ENCODE results near the gene IRF6. TPM values are rescaled to one million over a fixed set of nuclear protein-coding genes. Genes with fewer than 3 reads are reported as not detected.

IRF6 gene
- total and polyA plus RNA-seq, 2 donors (not counting 1 experiment from before 2014, with no cell fraction given) = 0.18 to 1.1 TPM

GRCh38 chr1:209800984-209801834 is 4.7 kb downstream of the IRF6 start:
- no peak overlapping the region for H3K4me3 ChIP-seq (ENCODE audit: control extremely low read depth in 1 of 5, extremely low read depth in 1 of 5, insufficient read depth in 1 of 5, low read depth in 2 of 5, low read length in 4 of 5)
- Mint-ChIP-seq H3K9me3 (ENCODE audit: insufficient read depth) (no peaks in the 10 kb centered on the region), H3K4me3 (no peak overlapping the region), H3K4me1 (peaks cover 8% of the 10 kb centered on the region), H3K27ac (no peak overlapping the region), H3K27me3 (peaks cover 14% of the 10 kb centered on the region)
- no peak overlapping the region for H3K27ac ChIP-seq (ENCODE audit: low read length in 2 of 2)
- H4K20me1 ChIP-seq (ENCODE audit: control insufficient read depth, insufficient read depth, low read length, poor library complexity, severe bottlenecking) = no peaks in the 10 kb centered on the region
- WGBS (ENCODE audit: insufficient coverage) = 94% methylated on average over 2 of the region's 5 CpGs
- no peak overlapping the region for H3K4me2 ChIP-seq (replicated peaks; ENCODE audit: low read depth, low read length, poor library complexity, severe bottlenecking)
- H3K36me3 ChIP-seq (replicated peaks in 1 of 2; ENCODE audit: control extremely low read depth in 1 of 2, control insufficient read depth in 1 of 2, extremely low read depth in 1 of 2, insufficient read depth in 2 of 2, low read length in 1 of 2) = no peaks in the 10 kb centered on the region
- H2AFZ ChIP-seq (ENCODE audit: insufficient read depth, low read depth, low read length, poor library complexity, severe bottlenecking) = no peak overlapping the region
- CTCF ChIA-PET = interaction anchor here (1.6 kb wide), 4 partner anchors 14 to 22 kb away, joined by 4 to 6 read pairs (median 4); no protein-coding TSS in a partner anchor
- peaks cover 0 to 8% (median 0%) of the 10 kb centered on the region in 3 donors for H3K9me3 ChIP-seq (ENCODE audit: control extremely low read depth in 1 of 3, control insufficient read depth in 2 of 3, insufficient read depth in 1 of 3, low read length in 2 of 3)
- no peak for DNase-seq
- intact Hi-C loops (cut with micrococcal nuclease) = no loop called here
- no peak for ATAC-seq (ENCODE audit: low read depth)
- H3K79me2 ChIP-seq (ENCODE audit: control insufficient read depth, insufficient read depth, low read length) = no peaks in the 10 kb centered on the region
- H3K9ac ChIP-seq (ENCODE audit: low read length) = no peak overlapping the region
- H3K4me1 ChIP-seq (ENCODE audit: control insufficient read depth in 2 of 2, insufficient read depth in 2 of 2, low read length in 2 of 2) = peaks cover 7 to 9% of the 10 kb centered on the region in 2 donors
- TF ChIP-seq CTCF (IDR thresholded peaks at IDR 0.05) = no peak
- POLR2A ChIA-PET = no interaction called here
- peaks cover 0 to 18% (median 9%) of the 10 kb centered on the region in 4 experiments for H3K27me3 ChIP-seq (replicated peaks in 1 of 4; ENCODE audit: control extremely low read depth in 1 of 4, control insufficient read depth in 3 of 4, insufficient read depth in 4 of 4, low read length in 3 of 4)

GRCh38 chr1:209797978-209798639 is 7.8 kb downstream of the IRF6 start:
- Mint-ChIP-seq H3K27me3 (peaks cover 30% of the 10 kb centered on the region), H3K4me1 (no peaks in the 10 kb centered on the region), H3K27ac (no peak overlapping the region), H3K9me3 (ENCODE audit: insufficient read depth) (no peaks in the 10 kb centered on the region), H3K4me3 (no peak overlapping the region)
- H3K27ac ChIP-seq (ENCODE audit: low read length in 2 of 2) = no peak overlapping the region
- ChIA-PET CTCF (interaction anchor here (0.8 to 1.0 kb wide), 2 partner anchors 25 to 29 kb away, joined by 3 to 4 read pairs; partner anchors contain the start of gene UTP25), POLR2A (no interaction called here)
- no peaks in the 10 kb centered on the region for H3K9me3 ChIP-seq (ENCODE audit: control extremely low read depth in 1 of 3, control insufficient read depth in 2 of 3, insufficient read depth in 1 of 3, low read length in 2 of 3)
- H4K20me1 ChIP-seq (ENCODE audit: control insufficient read depth, insufficient read depth, low read length, poor library complexity, severe bottlenecking) = no peaks in the 10 kb centered on the region
- no peaks in the 10 kb centered on the region for H3K79me2 ChIP-seq (ENCODE audit: control insufficient read depth, insufficient read depth, low read length)
- H3K36me3 ChIP-seq (replicated peaks in 1 of 2; ENCODE audit: control extremely low read depth in 1 of 2, control insufficient read depth in 1 of 2, extremely low read depth in 1 of 2, insufficient read depth in 2 of 2, low read length in 1 of 2) = no peaks in the 10 kb centered on the region
- H3K4me2 ChIP-seq (replicated peaks; ENCODE audit: low read depth, low read length, poor library complexity, severe bottlenecking) = no peak overlapping the region
- peaks cover 0 to 24% (median 14%) of the 10 kb centered on the region in 4 experiments for H3K27me3 ChIP-seq (replicated peaks in 1 of 4; ENCODE audit: control extremely low read depth in 1 of 4, control insufficient read depth in 3 of 4, insufficient read depth in 4 of 4, low read length in 3 of 4)
- H3K4me1 ChIP-seq (ENCODE audit: control insufficient read depth in 2 of 2, insufficient read depth in 2 of 2, low read length in 2 of 2) = no peaks in the 10 kb centered on the region
- no peak overlapping the region for H3K9ac ChIP-seq (ENCODE audit: low read length)
- DNase-seq (no peak), ATAC-seq (ENCODE audit: low read depth) (no peak)
- no peak overlapping the region for H3K4me3 ChIP-seq (ENCODE audit: control extremely low read depth in 1 of 5, extremely low read depth in 1 of 5, insufficient read depth in 1 of 5, low read depth in 2 of 5, low read length in 4 of 5)
- WGBS (ENCODE audit: insufficient coverage) = 88% methylated on average over 8 of the region's 9 CpGs
- intact Hi-C loops (cut with micrococcal nuclease) = no loop called here
- TF ChIP-seq CTCF (IDR thresholded peaks at IDR 0.05) (no peak), EZH2 (IDR thresholded peaks at IDR 0.05; ENCODE audit: borderline replicate concordance, insufficient read depth, low read depth, low read length, poor library complexity, severe bottlenecking) (no peak)
- H2AFZ ChIP-seq (ENCODE audit: insufficient read depth, low read depth, low read length, poor library complexity, severe bottlenecking) = no peak overlapping the region

All from B cell (primary cell).